Smooth muscle cell (in vitro differentiated cells): ENCODE results near the gene MTURN. TPM values are rescaled to one million over a fixed set of nuclear protein-coding genes. Genes with fewer than 3 reads are reported as not detected.

Experiments
- DNase-seq: peaks from one replicate; lab custom pipeline; 2025; ENCODE audit not compliant: unreplicated experiment; lab: John Stamatoyannopoulos, UW
- H2AFZ ChIP-seq: fragments of 200-600 bp; sonication (generic); 2 replicates; pipeline ENCODE4 v1.6.0; 2016; ENCODE audit warnings: antibody characterized with exemption, low read depth, mild to moderate bottlenecking
- H3F3A ChIP-seq: fragments of 200-600 bp; sonication (generic); 2 replicates; pipeline ENCODE4 v1.6.0; 2017; ENCODE audit warnings: antibody characterized with exemption, low read depth
- H3K27ac ChIP-seq: fragments of 200-600 bp; sonication (generic); 2 replicates; pipeline ENCODE4 v1.5.1; 2016; ENCODE audit warnings: low read depth, mild to moderate bottlenecking
- H3K27me3 ChIP-seq: fragments of 200-600 bp; sonication (generic); 2 replicates; pipeline ENCODE4 v1.6.1; 2016; ENCODE audit warnings: low read depth, mild to moderate bottlenecking
- H3K36me3 ChIP-seq: fragments of 200-600 bp; sonication (generic); 2 replicates; pipeline ENCODE4 v1.5.1; 2016; ENCODE audit warnings: low read depth
- H3K4me1 ChIP-seq: fragments of 200-600 bp; sonication (generic); 2 replicates; pipeline ENCODE4 v1.5.1; 2016; ENCODE audit warnings: low read depth
- H3K4me2 ChIP-seq: fragments of 200-600 bp; sonication (generic); 2 replicates; pipeline ENCODE4 v1.6.0; 2016; ENCODE audit warnings: mild to moderate bottlenecking
- H3K4me3 ChIP-seq: fragments of 200-600 bp; sonication (generic); 2 replicates; pipeline ENCODE4 v1.5.1; 2016; ENCODE audit warnings: mild to moderate bottlenecking
- H3K79me2 ChIP-seq: fragments of 200-600 bp; sonication (generic); 2 replicates; pipeline ENCODE4 v1.6.0; 2016; ENCODE audit warnings: low read depth, mild to moderate bottlenecking
- H3K9ac ChIP-seq: fragments of 200-600 bp; sonication (generic); 2 replicates; pipeline ENCODE4 v1.6.0; 2016; ENCODE audit warnings: low read depth
- H3K9me3 ChIP-seq: fragments of 200-600 bp; sonication (generic); replicated peaks from 2 replicates; pipeline ENCODE4 v1.5.1; 2016; ENCODE audit warnings: low read depth
- H4K20me1 ChIP-seq: fragments of 200-600 bp; sonication (generic); 2 replicates; pipeline ENCODE4 v1.6.0; 2016; ENCODE audit warnings: low read depth
- CTCF ChIP-seq: fragments of 200-600 bp; sonication (generic); IDR thresholded peaks from 2 replicates; pipeline ENCODE4 v1.5.1; 2017; ENCODE audit warnings: borderline replicate concordance, mild to moderate bottlenecking, antibody characterized with exemption; ENCODE audit not compliant: insufficient read depth, poor library complexity, severe bottlenecking
- WGBS: methylation state at CpG from one replicate; pipeline ENCODE4 v1.1.7; 2016; ENCODE audit warnings: low lambda C conversion rate; 5-methylcytosine and 5-hydroxymethylcytosine counted together
- polyA plus RNA-seq: library from polyadenylated mRNA; unstranded; fragments of >200 nt; fragmentation: Nextera tagmentation; extraction: Ambion mirVana; gene quantifications from 2 replicates; pipeline ENCODE4 v1.2.1, GENCODE V29; 2016
- total RNA-seq: library from RNA; depleted of rRNA; stranded (reverse); fragments of >200 nt; gene quantifications from 2 replicates; pipeline ENCODE4 v1.2.3, GENCODE V29; 2014

The MTURN gene
- total and polyA plus RNA-seq, 2 experiments from 2014 or later = 3.1 to 3.9 TPM

GRCh38 chr7:30200591-30200990 is 65.8 kb downstream of the MTURN start:
- Histone ChIP-seq H3K4me2 (no peak overlapping the region), H3K9me3 (no peaks in the 10 kb centered on the region), H3K27me3 (no peaks in the 10 kb centered on the region), H3K27ac (no peak overlapping the region), H3K4me1 (peaks cover 6% of the 10 kb centered on the region), H4K20me1 (no peaks in the 10 kb centered on the region), H3F3A (no peaks in the 10 kb centered on the region), H3K79me2 (no peaks in the 10 kb centered on the region), H3K4me3 (no peak overlapping the region), H3K9ac (no peak overlapping the region), H3K36me3 (no peaks in the 10 kb centered on the region), H2AFZ (no peak overlapping the region)
- DNase-seq = no peak
- 89% methylated on average over 2 of the region's 2 CpGs for WGBS
- no peak for TF ChIP-seq CTCF

- H3K36me3 ChIP-seq = no peaks in the 10 kb centered on the region
- no peak for DNase-seq
- H3K4me1 ChIP-seq = peaks cover 6% of the 10 kb centered on the region
- no peak overlapping the region for H3K4me3 ChIP-seq
- TF ChIP-seq CTCF = no peak
- no peak overlapping the region for H3K9ac ChIP-seq
- H3K79me2 ChIP-seq = no peaks in the 10 kb centered on the region
- no peak overlapping the region for H3K4me2 ChIP-seq
- no peaks in the 10 kb centered on the region for H4K20me1 ChIP-seq
- H2AFZ ChIP-seq = no peak overlapping the region
- H3K27me3 ChIP-seq = no peaks in the 10 kb centered on the region
- H3F3A ChIP-seq = no peaks in the 10 kb centered on the region
- 94% methylated on average over 5 of the region's 5 CpGs for WGBS
- H3K27ac ChIP-seq = no peak overlapping the region
- no peaks in the 10 kb centered on the region for H3K9me3 ChIP-seq
Observed at GRCh38 chr7:30201161-30201666, 66.4 kb downstream of the MTURN start.

DNA sequence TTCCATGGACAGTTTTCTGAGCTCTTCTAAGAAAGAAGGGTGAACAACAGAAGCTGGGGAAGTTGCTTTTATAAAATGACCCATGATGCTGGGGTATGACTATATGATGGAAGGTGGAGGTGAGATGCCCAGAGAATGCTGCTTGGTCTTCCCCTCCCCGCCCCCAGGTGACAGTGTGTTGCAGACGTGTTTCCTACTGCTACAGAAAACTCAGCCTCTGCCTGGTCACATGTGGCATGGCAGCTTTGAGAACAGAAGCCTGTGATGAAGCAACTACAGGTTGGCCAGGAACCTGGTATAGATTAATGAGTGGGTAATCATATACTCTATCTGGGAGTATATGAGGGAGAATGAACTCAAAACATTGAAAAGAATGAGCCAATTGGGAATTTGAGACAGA is 67.1 kb downstream of the MTURN start:
- H3K79me2 ChIP-seq = no peaks in the 10 kb centered on the region
- DNase-seq = no peak
- H3K27ac ChIP-seq = no peak overlapping the region
- H3K4me2 ChIP-seq = no peak overlapping the region
- no peak overlapping the region for H3K4me3 ChIP-seq
- no peak overlapping the region for H3K9ac ChIP-seq
- H3K27me3 ChIP-seq = no peaks in the 10 kb centered on the region
- 85% methylated on average over 2 of the region's 2 CpGs for WGBS
- no peak for TF ChIP-seq CTCF
- no peaks in the 10 kb centered on the region for H3K9me3 ChIP-seq
- H2AFZ ChIP-seq = no peak overlapping the region
- H3K36me3 ChIP-seq = no peaks in the 10 kb centered on the region
- H3F3A ChIP-seq = no peaks in the 10 kb centered on the region
- peaks cover 6% of the 10 kb centered on the region for H3K4me1 ChIP-seq
- no peaks in the 10 kb centered on the region for H4K20me1 ChIP-seq

DNA sequence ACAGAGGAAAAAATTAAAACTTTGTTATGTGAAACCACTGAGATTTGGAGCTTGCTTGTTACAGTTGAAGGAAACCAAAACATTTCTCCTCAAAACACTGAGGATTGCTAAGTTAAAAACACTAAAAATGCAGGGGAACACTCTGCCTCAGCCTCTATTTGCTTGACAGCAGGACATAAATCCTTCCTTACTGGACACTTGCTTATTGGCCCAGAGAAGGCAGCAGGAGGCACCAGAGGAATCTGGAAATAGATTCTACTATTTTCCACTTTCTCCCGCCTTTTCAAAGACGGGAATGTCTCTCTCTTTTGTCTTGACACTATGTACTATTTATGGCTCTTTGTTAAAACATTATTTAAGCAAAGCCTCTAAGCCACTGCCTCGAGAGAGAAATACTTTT is 67.9 kb downstream of the MTURN start:
- H3K27me3 ChIP-seq = no peaks in the 10 kb centered on the region
- DNase-seq = no peak

More for the DNA sequence above, 67.9 kb downstream of the MTURN start:
- Histone ChIP-seq H3K4me3 (no peak overlapping the region), H2AFZ (no peak overlapping the region), H3F3A (no peaks in the 10 kb centered on the region), H3K27ac (no peak overlapping the region), H3K36me3 (no peaks in the 10 kb centered on the region), H4K20me1 (no peaks in the 10 kb centered on the region), H3K9ac (no peak overlapping the region), H3K4me2 (no peak overlapping the region), H3K4me1 (peaks cover 6% of the 10 kb centered on the region), H3K9me3 (no peaks in the 10 kb centered on the region), H3K79me2 (no peaks in the 10 kb centered on the region)
- 68% methylated on average over 3 of the region's 3 CpGs for WGBS
- no peak for TF ChIP-seq CTCF
